Measurements from ENCODE around the gene RARS1.
"Not testable (repeated sequence)": the region's sequence is repeated elsewhere in the genome, so short reads cannot be mapped to it uniquely, and the experiment has no call there.

The RARS1 gene

DNA sequence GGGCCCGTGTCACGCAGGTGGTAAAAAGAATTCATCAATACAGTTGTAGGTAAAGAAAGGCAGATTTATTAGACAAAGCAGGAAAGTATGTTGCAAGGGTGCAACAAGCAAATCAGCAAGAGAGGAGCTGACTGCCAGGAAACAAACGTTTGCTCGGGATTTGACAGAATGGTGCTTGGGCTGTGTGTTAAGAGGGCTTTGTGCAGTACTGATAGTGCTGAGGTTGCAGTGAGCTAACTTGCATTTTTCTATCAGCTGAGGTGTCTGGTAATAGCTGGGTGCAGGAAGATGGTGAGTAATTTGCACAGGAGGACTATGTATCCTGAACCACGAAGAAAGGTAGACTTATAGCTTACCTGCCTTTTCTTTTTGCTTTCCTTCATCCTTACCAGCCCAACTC, 3.9 kb upstream of the RARS1 start:
- DNase-seq, result no peak

DNA sequence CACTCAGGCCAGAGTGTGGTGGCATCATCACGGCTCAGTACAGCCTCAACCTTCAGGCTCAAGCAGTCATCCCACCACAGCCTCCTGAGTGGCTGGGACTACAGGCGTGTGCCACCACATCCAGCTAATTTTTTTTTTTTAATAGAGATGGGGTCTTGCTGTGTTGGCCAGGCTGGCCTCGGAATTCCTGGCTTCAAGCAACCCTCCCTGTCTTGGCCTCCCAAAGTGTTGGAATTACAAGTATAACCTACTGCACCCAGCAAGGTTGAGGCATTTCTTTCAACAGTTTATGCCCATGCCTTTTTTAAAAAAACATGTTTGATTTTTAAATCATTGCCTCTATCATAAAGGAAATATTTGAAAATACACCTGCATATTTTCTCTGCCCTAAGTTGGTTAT, 2.8 kb downstream of the RARS1 start:
- DNase-seq, result no peak

DNA sequence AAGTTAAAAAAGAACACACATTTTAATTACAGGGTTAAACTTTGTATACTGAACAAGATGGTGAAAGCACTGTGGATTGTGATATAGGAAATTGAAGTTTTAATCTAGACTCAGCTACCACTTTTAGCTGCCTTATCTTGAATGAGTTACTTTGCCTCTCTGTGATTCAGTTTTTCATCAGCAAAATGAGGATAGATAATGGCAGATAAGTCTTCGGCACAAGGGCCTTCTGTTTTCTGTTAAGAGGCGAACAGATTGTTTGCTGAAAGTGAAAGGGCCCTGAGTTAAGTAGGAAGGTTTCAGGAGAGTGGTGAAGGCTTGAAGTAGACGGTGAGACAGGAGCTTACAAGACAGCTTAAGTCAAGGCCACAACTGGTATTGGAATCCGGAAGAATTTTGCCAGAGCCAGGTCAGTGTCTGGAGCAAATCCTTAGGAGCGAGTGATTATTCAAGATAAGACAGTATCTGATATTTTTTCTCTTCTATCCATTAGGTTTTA, 7.8 kb downstream of the RARS1 start:
- no peak for DNase-seq

DNA sequence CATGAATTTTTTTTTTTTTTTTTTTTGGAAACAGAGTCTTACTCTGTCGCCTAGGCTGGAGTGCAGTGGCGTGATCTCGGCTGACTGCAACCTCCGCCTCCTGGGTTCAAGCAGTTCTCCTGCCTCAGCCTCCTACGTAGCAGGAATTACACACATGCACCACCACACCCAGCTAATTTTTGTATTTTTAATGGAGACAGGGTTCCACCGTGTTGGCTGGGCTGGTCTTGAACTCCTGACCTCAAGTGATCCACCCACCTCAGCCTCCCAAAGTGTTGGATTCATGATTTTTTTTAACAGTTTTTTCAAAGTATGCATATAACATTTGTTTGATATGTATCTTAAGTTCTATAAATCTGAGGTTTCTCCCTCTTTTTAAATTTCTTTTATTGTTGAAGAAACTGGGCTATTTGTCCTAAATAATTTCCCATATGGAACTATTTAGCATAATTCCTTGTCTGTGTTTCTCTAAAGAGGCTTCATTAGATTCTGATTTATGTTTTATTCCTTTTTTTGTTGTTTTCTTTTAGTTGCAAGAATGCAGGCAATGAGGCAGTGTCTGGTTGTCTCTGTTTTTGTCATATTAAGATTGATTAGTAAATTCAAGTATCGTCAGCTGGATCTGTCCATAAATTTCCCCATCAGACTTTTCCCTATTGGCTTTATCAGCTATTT, 16.4 kb downstream of the RARS1 start:
- no peak for DNase-seq

DNA sequence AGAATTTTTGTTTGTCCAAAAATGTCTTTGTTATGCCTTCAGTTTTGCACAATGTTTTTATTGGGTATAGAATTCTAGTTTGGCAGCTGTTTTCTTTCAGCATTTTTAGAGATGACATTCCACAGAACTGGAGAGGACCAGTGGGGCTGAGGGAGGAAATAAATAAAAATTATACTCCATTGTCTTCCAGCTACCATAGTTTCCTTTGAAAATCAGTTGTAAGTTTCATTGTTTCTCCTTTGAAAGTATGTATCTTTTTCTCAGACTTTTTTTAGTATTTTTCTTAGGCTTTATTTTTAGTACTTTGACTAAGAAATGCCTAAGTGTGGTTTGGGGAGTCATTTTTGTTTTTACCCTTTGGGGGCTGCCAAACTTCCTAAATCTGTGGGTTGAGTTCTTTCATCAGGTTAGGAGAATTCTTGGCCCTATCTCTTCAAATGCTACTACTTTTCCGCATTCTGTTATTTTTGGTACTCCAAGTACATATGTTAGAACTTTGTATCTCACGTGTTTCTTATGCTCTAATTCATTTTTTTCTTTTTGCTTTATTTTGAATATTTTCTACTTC, 27.7 kb downstream of the RARS1 start:
- DNase-seq, result no peak

DNA sequence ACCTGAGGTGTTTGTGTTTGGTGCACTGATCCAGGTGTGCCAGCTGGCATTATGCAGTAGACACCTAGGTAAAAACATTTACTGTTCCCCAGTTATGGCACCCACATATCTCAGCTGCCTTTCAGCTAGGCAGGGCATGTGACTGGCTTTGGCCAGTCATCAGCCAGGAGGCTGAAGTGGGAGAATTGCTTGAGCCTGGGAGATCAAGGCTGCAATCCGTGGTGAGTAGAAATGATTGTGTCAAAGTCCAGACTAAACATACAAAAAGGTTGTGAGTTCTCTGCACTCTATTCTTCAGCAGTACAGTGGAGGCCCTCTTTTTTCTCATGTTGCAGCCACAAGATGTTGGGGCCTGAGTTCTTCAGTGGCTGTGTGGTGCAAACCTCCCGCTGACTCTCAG, 39.6 kb downstream of the RARS1 start:
- DNase-seq, result no peak

DNA sequence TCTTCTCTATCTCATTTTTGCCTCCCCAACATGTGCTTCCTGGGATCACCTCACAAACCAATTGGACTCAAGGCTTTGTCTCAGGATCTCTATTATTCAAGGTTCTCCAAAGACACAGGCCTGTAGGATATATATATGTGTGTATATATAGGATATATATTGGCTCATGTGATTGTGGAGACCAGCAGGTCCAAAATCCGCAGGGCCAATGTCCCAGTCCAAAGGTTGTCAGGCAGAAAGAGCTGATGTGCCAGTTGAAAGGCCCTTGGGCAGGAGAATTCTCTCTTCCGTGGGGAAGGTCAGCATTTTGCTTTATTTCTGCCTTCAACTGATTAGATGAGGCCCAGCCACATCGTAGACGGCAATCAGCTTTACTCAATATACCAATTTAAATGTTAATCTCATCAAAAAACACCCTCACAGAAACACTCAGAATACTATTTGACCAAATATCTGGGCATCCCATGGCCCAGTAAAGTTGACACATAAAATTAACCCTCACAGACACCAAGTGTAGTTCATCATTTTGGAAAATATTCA, 41.6 kb downstream of the RARS1 start:
- DNase-seq, result no peak

DNA sequence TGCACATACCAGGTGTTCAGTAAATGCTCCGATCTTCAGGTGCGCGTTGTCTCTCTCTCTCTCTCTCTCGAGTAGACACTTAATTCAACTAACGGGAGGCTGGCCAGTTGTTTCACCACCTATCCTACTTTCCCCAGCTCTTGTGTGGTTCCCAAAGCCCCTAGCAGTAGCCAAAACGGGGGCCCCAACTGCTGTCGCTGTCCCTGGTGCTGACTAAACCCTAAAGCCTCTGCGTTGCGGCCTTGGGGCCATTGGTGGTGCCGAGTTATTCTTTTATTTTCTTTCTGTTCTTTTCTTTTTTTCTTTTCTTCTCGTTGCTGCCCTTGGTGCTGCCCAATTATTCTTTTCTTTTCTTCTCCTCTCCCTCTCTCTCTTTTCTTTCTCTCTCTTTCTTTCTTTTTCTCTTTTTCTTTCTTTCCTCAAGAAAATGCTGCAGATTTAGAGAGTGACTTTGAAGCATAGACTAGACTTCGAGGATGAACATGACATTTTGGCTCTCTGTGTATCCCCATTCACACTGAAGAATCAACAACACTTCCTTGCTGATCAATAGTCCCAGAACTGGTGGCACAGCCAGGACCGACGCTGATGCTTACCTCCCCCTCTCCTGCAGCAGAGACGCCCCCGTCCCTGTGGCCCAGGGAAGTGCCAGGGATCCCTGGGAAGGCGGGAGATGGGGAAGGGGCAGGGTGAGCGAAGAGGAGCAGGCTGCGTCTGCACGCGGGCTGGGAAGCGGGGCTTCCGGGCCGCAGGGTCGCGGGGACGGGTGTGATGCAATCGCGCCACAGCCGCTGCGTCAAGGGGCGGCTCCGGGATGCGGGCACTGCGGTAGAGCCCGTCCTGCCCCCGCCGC, 42.5 kb downstream of the RARS1 start, which contains the start of gene FBLL1:
Gene FBLL1 (plus strand): TSS at position 785 of the 853 bp plus-strand sequence. CDS start 200 bp downstream, outside the sequence.
- DNase-seq, result no peak

DNA sequence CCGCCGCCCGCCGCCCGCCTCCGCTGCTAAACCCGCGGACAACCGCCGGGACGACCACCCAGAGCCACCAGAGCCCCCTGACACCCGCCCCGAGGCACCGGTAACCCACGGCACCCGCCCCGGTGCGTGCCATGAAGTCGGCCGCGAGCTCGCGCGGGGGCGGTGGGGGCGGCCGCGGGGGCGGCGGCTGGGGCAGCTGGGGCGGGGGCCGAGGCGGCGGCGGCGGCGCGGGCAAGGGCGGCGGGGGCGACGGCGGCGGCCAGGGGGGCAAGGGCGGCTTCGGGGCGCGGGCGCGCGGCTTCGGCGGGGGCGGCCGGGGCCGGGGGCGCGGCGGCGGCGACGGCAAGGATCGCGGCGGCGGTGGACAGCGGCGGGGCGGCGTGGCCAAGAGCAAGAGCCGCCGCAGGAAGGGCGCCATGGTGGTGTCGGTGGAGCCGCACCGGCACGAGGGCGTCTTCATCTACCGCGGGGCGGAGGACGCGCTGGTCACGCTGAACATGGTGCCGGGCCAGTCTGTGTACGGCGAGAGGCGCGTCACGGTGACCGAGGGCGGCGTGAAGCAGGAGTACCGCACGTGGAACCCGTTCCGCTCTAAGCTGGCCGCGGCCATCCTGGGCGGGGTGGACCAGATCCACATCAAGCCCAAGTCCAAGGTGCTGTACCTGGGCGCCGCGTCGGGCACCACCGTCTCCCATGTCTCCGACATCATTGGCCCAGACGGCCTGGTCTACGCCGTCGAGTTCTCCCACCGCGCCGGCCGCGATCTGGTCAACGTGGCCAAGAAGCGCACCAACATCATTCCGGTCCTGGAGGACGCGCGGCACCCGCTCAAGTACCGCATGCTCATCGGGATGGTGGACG, 43.3 kb downstream of the RARS1 start:
- DNase-seq, result no peak

DNA sequence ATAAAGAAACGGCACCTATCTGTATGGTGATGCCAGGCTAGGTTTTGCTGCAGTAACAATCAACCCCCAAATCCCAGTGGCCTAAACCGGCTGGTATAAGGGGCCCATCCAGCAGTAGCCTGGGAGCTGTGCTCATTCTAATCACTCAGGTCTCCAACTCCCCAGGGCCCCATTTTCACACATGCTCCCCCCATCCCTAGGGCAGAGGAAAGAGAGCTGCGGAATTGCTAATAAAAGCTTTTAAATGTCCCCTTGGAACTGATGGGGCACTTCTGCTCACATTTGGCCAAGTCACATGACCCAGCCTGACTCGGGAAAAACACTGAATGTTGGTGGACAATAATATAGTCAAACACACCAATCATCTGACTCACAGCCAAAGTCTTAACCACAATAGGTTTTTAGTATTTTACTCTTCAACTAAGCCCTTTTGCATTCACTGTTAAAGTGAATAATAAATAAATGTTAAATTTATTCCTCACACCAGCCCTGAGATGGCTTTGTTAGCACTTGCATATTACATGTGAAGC, 44.4 kb downstream of the RARS1 start:
- DNase-seq, result no peak

DNA sequence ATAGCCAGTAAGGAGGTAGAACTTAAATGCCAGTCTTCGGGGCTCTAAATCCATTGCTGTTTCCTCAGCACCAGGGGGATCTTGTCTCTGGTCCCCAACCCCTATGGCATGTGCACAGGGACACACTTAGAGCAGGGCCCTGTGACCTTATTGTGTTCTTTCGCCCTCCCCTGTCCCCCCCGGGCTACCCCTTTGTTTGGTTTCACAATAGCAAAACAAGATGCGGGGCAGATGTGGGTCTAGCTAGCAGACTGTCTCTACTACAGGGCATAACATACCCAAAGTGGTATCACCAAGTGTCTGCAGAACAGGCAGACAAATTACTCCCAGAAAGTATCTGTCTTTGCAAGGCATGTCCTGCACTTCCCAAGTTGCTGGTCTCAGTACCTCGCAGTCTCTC, 44.9 kb downstream of the RARS1 start:
- DNase-seq, result no peak

DNA sequence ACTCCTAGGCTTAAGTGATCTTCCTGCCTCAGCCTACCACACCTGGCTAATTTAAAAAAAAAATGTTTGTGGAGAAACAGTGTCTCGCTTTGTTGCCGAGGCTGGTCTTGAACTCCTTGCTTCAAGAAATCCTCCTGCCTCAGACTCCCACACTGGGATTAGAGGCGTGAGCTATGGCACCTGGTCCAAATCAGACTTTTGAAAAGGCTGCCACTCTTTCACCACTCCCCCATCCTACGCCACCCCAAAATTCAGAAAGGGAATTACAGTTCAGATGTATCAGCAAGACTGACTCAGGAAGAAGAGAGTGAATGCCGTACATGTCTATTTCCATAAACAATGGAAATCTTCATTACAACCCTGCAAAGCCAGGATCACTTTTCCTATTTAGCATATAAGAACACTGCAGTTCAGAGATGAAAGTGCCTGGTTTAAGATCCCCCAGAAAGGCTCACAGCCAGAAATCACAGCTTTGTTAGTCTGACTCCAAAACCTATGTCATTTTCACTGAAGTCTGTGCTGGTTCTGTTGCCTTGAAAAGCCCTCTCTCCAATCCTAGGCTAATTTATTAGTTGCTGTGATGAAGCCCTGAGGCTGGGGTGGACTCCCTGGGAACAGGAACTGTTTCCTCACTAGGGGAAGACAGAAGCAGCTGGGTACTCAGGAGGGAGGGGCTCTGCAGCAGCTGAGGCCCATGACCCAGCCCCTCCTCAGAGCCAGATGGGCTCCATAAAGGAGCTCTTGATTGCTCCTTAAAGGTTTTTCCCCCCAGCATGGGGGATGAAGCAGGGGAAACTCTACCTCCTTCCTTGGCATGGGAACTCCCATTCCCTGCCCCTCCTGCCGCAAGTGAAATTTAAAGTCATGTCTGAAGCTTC, 46.0 kb downstream of the RARS1 start:
- DNase-seq, result no peak

DNA sequence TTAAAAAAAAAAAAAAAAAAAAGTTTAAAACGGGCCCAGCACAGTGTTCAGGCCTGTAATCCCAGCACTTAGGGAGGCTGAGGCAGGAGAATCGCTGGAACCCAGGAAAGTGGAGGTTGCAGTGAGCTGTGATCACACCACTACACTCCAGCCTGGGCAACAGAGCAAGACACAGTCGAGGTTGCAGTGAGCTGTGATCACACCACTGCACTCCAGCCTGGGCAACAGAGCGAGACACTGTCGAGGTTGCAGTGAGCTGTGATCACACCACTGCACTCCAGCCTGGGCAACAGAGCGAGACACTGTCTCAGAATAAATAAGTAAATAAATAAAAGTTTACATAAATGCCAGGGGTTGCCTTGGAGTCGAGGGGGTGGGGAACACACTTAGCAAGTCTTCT, 48.1 kb downstream of the RARS1 start:
- DNase-seq, result not testable (repeated sequence)

DNA sequence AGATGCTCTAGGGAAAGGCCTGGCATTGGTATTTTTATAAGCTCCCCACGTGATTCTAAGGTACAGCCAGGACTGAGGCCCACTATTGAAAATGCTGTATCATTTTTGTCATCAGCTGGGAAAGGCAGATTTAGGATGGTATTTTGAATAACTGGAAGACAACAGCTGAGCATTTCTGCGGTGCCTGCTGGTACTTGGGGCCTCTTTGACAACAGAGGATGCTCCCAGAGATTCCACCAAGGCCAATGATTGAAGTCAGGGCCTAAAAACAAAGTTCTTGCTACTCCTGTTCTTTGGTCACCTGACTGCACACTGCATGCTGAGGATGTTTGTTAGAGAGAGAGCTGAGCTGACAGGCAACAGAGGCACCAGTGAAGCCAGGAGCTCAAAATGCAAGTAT, 50.9 kb downstream of the RARS1 start:
- no peak for DNase-seq

DNA sequence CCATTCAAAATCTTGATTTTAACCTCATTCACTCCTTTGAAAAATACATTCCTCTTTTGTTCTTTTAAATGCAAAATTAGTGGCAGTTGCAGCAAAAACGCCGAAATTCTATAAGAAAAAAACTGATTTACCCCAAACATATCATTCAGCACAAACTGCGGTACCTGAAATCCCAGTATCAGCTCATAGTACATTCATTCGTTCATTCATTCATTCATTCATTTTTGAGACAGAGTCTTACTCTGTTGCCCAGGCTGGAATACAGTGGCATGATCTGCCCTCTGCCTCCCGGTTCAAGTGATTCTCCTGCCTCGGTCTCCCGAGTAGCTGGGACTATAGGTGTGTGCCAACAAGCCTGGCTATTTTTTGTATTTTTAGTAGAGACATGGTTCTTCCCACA, 63.3 kb downstream of the RARS1 start:
- DNase-seq, result no peak

DNA sequence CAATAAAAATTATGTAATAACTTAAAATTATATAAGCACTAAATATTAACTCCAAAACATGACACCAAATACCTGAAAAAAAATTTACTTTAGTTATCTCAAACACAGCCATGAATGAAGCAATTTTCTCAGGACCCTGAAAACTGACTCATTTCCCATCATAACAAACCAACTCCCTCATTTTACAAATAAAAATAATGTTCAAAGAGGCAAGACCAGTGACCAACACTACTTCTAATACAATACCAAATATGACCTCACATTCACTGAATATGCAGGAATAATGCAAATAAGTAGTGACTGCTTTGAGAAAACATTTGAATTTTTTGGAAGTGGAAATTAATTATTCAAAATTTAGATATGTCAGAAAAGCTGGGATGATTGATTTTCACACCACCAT, 64.4 kb downstream of the RARS1 start:
- DNase-seq, result no peak

DNA sequence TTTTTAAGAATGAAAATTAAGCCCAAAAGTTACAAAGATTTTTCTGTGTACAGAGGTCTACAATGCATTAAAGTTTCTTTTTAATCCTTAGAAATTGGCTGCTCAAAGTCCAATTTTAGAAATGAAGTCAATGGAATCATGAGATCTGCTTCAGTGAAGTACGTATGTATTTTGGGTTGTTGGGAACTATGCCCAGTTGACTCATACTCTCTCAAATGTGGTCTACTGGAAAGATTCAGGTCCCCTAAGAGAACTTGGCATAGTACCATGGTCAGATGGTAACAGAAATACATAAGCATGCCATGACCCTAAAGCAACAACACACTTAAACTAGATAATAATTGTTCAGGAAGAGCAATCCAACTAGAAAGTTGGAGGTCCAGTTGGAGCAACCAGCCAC, 65.9 kb downstream of the RARS1 start:
- DNase-seq, result no peak

DNA sequence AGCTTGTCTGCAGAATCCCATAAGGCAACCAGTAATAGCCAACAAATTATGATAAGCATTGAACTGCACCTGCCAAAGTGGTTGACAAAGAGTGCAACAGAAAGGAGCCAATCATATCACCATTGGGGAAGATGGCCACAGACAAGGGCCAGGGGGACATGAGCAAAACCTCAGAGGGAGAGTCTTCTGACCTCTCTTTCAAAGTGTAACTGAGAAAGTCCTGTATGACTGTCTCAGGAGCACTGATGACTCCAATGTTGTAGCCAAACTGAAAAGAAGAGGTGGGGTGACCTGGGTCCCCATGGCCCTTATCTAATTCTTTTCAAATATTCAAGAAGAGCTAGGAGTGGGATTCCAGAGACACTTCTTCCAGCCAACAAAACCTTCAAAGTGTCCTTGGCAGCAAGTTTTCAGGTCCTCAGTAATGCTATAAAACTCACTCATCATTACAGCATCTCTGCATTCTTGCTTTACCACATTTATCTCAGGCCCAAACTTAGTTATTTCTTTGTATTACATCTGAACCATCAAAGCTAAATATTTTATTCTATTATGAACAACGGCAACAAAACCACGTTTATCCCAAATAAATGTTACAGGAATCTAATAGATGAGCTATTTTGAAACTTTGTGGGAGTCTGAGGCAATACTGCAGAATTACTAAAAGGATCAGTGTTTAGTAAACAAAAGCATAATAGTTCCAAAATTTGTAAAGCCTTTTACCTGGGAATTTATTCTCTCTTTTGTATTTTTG, 67.3 kb downstream of the RARS1 start:
- DNase-seq, result no peak

DNA sequence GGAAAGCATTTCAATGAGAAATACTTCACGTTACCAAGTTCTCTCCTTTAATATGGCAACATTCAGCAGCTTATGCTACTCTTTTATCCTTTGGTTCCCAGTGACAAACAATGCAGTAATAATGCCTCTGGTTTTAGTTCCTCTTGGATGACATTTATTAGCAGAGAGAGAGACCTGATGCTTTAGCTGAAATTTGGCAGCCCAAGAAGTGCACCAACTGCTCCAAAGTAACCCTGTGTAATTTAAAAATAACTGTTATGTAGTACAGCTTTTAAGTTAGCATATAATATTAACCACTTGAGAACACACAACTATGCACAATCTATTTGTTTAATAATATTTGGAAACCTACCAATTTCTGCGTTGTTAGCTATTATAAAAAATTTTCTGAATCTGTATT, 71.1 kb downstream of the RARS1 start:
- no peak for DNase-seq

DNA sequence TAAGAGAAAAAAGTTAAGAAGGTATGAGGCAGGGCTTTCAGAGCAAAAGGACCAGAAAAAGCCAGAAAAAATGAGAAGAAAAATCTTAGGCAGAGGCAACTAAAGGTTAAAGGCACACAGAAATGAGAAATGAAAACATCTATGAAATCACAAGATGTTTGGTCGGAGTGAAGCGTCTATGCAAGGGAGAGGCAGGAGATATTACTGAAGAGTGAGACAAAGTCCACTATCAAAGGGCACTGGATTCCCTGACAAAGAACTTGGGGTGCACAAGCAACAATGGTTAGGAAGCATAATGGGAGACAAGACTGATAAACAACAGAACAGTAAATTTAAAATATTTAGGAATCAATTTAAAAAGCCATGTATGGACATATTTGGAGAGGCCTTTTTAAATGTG, 76.0 kb downstream of the RARS1 start:
- no peak for DNase-seq

DNA sequence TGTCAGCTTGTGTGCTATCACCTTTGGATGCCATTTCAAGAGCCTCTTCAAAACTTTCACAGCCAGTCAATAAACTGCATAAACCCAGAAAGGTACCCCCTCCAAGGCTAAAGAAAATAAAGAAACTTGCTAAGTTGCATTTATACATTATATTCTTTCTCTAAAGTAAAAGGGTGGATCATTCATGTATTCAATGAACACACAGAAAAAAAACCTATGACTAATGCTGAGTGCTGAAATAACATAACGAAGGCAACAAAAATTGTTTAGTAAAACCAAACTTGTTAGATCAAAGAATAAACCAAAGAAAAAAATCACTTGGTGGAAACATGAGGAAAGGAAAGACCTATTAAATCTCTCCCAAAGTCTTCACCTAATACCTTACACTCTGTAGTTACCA, 77.7 kb downstream of the RARS1 start:
- no peak for DNase-seq
